Measurements from ENCODE around the gene OAS3.
A peak's percentile ranks its signal among the peaks of the same experiment; 100 is the strongest.

OAS3 gene

DNA sequence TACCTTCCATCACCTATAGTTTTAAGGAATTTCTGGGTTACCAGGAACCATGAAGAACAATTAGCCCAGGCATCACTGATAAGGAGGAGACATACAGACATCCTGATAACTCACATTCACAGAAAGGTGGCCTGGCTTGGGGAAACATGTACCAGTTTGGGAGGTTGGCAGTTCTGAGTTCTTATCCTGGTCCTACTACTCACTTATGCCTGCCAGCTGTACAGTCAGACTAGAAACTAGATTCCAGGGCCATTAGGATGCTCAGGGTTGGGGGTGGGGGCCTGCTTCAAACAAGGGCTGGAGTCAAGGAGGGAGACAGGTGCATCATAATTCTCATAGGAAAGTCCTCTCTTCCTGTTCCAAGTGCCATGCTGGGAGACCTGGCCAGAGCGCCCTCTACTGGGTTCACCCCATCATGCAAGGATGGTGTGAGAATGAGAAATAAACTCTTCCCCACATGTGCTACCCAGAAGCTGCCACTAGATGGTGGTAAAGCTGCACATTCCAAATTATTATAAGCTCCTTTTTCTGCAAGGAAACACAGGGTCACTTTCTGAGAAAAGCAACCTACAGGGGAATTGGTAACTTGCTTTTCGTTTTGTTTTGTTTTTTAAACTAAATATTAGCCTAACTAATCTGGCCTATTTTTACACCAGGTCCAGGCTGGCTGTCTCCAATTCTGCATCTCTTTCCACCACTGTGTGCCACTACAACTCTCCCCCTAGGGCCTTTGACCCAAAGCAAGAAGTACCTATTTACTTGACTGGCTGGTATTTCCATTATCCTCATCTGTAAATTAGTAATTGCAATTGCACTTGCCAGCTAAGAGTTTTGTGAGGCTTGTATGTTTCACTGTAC, 54.5 kb downstream of the OAS3 start:
- peak; percentile 88 for TF ChIP-seq CTCF (conservative IDR thresholded peaks at IDR 0.05; ENCODE audit: low read depth, low read length)
- Histone ChIP-seq H3K79me2 (ENCODE audit: insufficient read depth, low read depth) (no peaks in the 10 kb centered on the region), H3K27ac (no peak overlapping the region), H4K20me1 (ENCODE audit: insufficient read depth) (no peaks in the 10 kb centered on the region), H3K9ac (no peak overlapping the region), H3K4me3 (IDR thresholded peaks at IDR 0.05; ENCODE audit: insufficient read depth, low read depth, low read length) (no peak overlapping the region), H3K4me1 (ENCODE audit: low read depth, poor library complexity, severe bottlenecking) (peaks cover 8% of the 10 kb centered on the region), H3K27me3 (ENCODE audit: insufficient read depth, low read depth) (no peaks in the 10 kb centered on the region), H3K36me3 (ENCODE audit: insufficient read depth) (no peaks in the 10 kb centered on the region), H3K4me2 (no peak overlapping the region), H2AFZ (ENCODE audit: low read depth) (no peak overlapping the region)

GRCh38 chr12:112995008-112995407, 56.7 kb downstream of the OAS3 start:
- Histone ChIP-seq H3K4me1 (ENCODE audit: low read depth, poor library complexity, severe bottlenecking) (no peaks in the 10 kb centered on the region), H3K4me3 (IDR thresholded peaks at IDR 0.05; ENCODE audit: insufficient read depth, low read depth, low read length) (no peak overlapping the region), H3K36me3 (ENCODE audit: insufficient read depth) (no peaks in the 10 kb centered on the region), H3K4me2 (no peak overlapping the region), H3K27me3 (ENCODE audit: insufficient read depth, low read depth) (no peaks in the 10 kb centered on the region), H3K79me2 (ENCODE audit: insufficient read depth, low read depth) (no peaks in the 10 kb centered on the region), H2AFZ (ENCODE audit: low read depth) (no peak overlapping the region), H3K27ac (no peak overlapping the region), H3K9ac (no peak overlapping the region), H4K20me1 (ENCODE audit: insufficient read depth) (no peaks in the 10 kb centered on the region)
- no peak for TF ChIP-seq CTCF (conservative IDR thresholded peaks at IDR 0.05; ENCODE audit: low read depth, low read length)

- H3K36me3 ChIP-seq (ENCODE audit: insufficient read depth), result no peaks in the 10 kb centered on the region
- TF ChIP-seq CTCF (conservative IDR thresholded peaks at IDR 0.05; ENCODE audit: low read depth, low read length), result no peak
Observed at GRCh38 chr12:112996501-112996900, 58.2 kb downstream of the OAS3 start.

GRCh38 chr12:112997506-112997905, 59.2 kb downstream of the OAS3 start:
- no peaks in the 10 kb centered on the region for H4K20me1 ChIP-seq (ENCODE audit: insufficient read depth)
- H3K27me3 ChIP-seq (ENCODE audit: insufficient read depth, low read depth), result no peaks in the 10 kb centered on the region
- TF ChIP-seq CTCF (conservative IDR thresholded peaks at IDR 0.05; ENCODE audit: low read depth, low read length), result no peak
- H3K79me2 ChIP-seq (ENCODE audit: insufficient read depth, low read depth), result no peaks in the 10 kb centered on the region
- peaks cover 9% of the 10 kb centered on the region for H3K4me1 ChIP-seq (ENCODE audit: low read depth, poor library complexity, severe bottlenecking)
- no peak overlapping the region for H2AFZ ChIP-seq (ENCODE audit: low read depth)
- no peaks in the 10 kb centered on the region for H3K36me3 ChIP-seq (ENCODE audit: insufficient read depth)
- no peak overlapping the region for H3K4me3 ChIP-seq (IDR thresholded peaks at IDR 0.05; ENCODE audit: insufficient read depth, low read depth, low read length)
- no peak overlapping the region for H3K4me2 ChIP-seq
- H3K27ac ChIP-seq, result no peak overlapping the region
- H3K9ac ChIP-seq, result no peak overlapping the region

More at GRCh38 chr12:112996501-112996900, 58.2 kb downstream of the OAS3 start:
- Histone ChIP-seq H3K79me2 (ENCODE audit: insufficient read depth, low read depth) (no peaks in the 10 kb centered on the region), H3K4me1 (ENCODE audit: low read depth, poor library complexity, severe bottlenecking) (no peaks in the 10 kb centered on the region), H3K4me3 (IDR thresholded peaks at IDR 0.05; ENCODE audit: insufficient read depth, low read depth, low read length) (no peak overlapping the region), H4K20me1 (ENCODE audit: insufficient read depth) (no peaks in the 10 kb centered on the region), H2AFZ (ENCODE audit: low read depth) (no peak overlapping the region), H3K27me3 (ENCODE audit: insufficient read depth, low read depth) (no peaks in the 10 kb centered on the region), H3K4me2 (no peak overlapping the region), H3K9ac (no peak overlapping the region), H3K27ac (no peak overlapping the region)

Measured in KMS-11 (cell line).